Astrocyte (in vitro differentiated cells and primary cell): ENCODE results near the gene MIGA1. TPM values are rescaled to one million over a fixed set of nuclear protein-coding genes. Genes with fewer than 3 reads are reported as not detected.

Experiments used
- DNase-seq: peaks from one replicate; pipeline ENCODE4 v3.0.0-alpha.2; 2010; ENCODE audit warnings: low read depth
- FAIRE-seq: peaks from 2 replicates; lab custom pipeline; 2011; peaks lifted over from hg19 to GRCh38; lab: Jason Lieb, UNC
- H2AFZ ChIP-seq: 2 replicates; pipeline ENCODE4 v1.6.0; 2012; ENCODE audit warnings: low read depth, low read length, inconsistent platforms
- H3K27ac ChIP-seq: 2 replicates; pipeline ENCODE4 v1.5.1; 2011; ENCODE audit warnings: low read depth, low read length, inconsistent platforms
- H3K27me3 ChIP-seq: 2 replicates; pipeline ENCODE4 v1.6.0; 2011; ENCODE audit warnings: low read length, inconsistent platforms; ENCODE audit not compliant: insufficient read depth
- H3K36me3 ChIP-seq: 2 replicates; pipeline ENCODE4 v1.5.1; 2011; ENCODE audit warnings: low read length, inconsistent platforms; ENCODE audit not compliant: insufficient read depth
- H3K4me1 ChIP-seq: 2 replicates; pipeline ENCODE4 v1.5.1; 2011; ENCODE audit warnings: low read length, inconsistent platforms; ENCODE audit not compliant: insufficient read depth
- H3K4me2 ChIP-seq: 2 replicates; pipeline ENCODE4 v1.6.0; 2012; ENCODE audit warnings: low read length, inconsistent platforms
- H3K4me3 ChIP-seq: 2 replicates; pipeline ENCODE4 v1.5.1; 2011; ENCODE audit warnings: low read depth, mild to moderate bottlenecking, low read length, inconsistent platforms; ENCODE audit not compliant: insufficient read depth
- H3K79me2 ChIP-seq: 2 replicates; pipeline ENCODE4 v1.6.0; 2012; ENCODE audit warnings: mild to moderate bottlenecking, low read length, inconsistent platforms; ENCODE audit not compliant: insufficient read depth
- H3K9ac ChIP-seq: 2 replicates; pipeline ENCODE4 v1.6.0; 2012; ENCODE audit warnings: mild to moderate bottlenecking, low read length, inconsistent platforms
- H3K9me3 ChIP-seq: 2 replicates; pipeline ENCODE4 v1.5.1; 2012; ENCODE audit warnings: low read depth, mild to moderate bottlenecking, low read length, inconsistent platforms; ENCODE audit not compliant: insufficient read depth
- H4K20me1 ChIP-seq: 2 replicates; pipeline ENCODE4 v1.6.0; 2012; ENCODE audit warnings: low read length, inconsistent platforms; ENCODE audit not compliant: insufficient read depth
- H3K27ac Mint-ChIP-seq: one replicate; pipeline ENCODE4 v1.8.0; 2021; ENCODE audit warnings: mild to moderate bottlenecking, mixed read lengths; ENCODE audit not compliant: unreplicated experiment
- H3K27me3 Mint-ChIP-seq: one replicate; pipeline ENCODE4 v1.8.0; 2021; ENCODE audit warnings: low read depth, mixed read lengths; ENCODE audit not compliant: unreplicated experiment
- H3K36me3 Mint-ChIP-seq: one replicate; pipeline ENCODE4 v1.8.0; 2021; ENCODE audit warnings: low read depth, mixed read lengths; ENCODE audit not compliant: unreplicated experiment
- H3K4me1 Mint-ChIP-seq: one replicate; pipeline ENCODE4 v1.8.0; 2021; ENCODE audit warnings: low read depth, mixed read lengths; ENCODE audit not compliant: unreplicated experiment
- H3K4me3 Mint-ChIP-seq: one replicate; pipeline ENCODE4 v1.8.0; 2021; ENCODE audit warnings: mild to moderate bottlenecking, moderate library complexity, mixed read lengths; ENCODE audit not compliant: unreplicated experiment
- H3K9me3 Mint-ChIP-seq: one replicate; pipeline ENCODE4 v1.8.0; 2021; ENCODE audit warnings: mild to moderate bottlenecking, mixed read lengths; ENCODE audit not compliant: unreplicated experiment
- EZH2 ChIP-seq: IDR thresholded peaks from 2 replicates; pipeline ENCODE4 v1.6.1; 2012; ENCODE audit warnings: mild to moderate bottlenecking, low read length, inconsistent platforms; ENCODE audit not compliant: insufficient read depth
- total RNA-seq: library from RNA; stranded (reverse); gene quantifications from 2 replicates; pipeline ENCODE4 v1.2.1, GENCODE V29; 2021
- TF ChIP-seq, protein P1 (sequence below): IDR thresholded peaks from 2 replicates; pipeline ENCODE4 v1.5.1; 2011; ENCODE audit warnings: low read depth, mild to moderate bottlenecking, inconsistent platforms, low read length, moderate library complexity; ENCODE audit not compliant: insufficient read depth

The MIGA1 gene
- total RNA-seq, 1 donor from 2014 or later, result 17.7 TPM

DNA sequence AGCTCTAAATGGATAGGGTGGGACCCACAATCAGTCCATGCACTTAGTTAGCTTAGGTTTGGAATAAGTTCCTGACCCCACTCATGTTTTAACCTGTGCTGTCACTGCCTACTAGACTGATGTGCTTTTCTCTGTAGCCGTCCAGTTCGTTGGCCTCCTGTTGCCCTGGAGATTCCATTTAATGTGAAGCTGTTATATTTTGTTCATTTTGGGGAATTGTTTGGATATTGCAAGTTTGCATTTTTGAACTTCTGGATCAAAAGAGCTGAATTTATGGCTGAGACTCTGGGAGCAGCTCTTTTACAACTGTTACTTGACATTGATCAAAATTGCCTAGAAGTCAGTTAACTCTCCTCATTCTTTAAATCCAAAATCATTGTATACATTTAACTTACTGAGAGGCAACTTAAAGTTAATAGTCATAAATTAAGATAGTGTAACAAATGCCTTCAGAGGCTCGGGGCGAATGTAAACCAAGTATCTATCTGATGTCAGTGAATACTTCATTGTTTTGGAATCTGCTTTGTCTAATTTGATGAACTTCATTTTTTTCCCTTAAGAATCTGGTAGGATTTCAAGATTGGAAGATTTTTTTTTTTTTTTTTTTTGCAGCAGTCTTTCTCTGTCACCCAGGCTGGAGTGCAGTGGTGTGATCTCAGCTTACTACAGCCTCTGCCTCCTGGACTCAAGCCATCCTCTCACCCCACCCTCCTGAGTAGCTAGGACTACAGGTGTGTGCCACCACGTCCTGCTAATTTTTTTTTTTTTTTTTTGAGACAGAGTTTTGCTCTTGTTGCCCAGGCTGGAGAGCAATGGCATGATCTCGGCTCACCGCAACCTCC, 38.1 kb downstream of the MIGA1 start:
- no peak overlapping the region for H3K9ac ChIP-seq
- H4K20me1 ChIP-seq, result no peaks in the 10 kb centered on the region
- no peaks in the 10 kb centered on the region for H3K9me3 ChIP-seq
- Mint-ChIP-seq H3K36me3 (peaks cover 10% of the 10 kb centered on the region), H3K4me1 (no peaks in the 10 kb centered on the region), H3K4me3 (no peak overlapping the region), H3K9me3 (no peaks in the 10 kb centered on the region), H3K27ac (no peak overlapping the region), H3K27me3 (no peaks in the 10 kb centered on the region)
- peak; percentile 15 for DNase-seq
- H3K79me2 ChIP-seq, result no peaks in the 10 kb centered on the region
- H3K4me3 ChIP-seq, result no peak overlapping the region
- no peak overlapping the region for H2AFZ ChIP-seq
- peaks cover 19% of the 10 kb centered on the region for H3K36me3 ChIP-seq
- H3K4me2 ChIP-seq, result no peak overlapping the region
- no peak for FAIRE-seq
- no peaks in the 10 kb centered on the region for H3K4me1 ChIP-seq
- TF ChIP-seq, protein P1, sequence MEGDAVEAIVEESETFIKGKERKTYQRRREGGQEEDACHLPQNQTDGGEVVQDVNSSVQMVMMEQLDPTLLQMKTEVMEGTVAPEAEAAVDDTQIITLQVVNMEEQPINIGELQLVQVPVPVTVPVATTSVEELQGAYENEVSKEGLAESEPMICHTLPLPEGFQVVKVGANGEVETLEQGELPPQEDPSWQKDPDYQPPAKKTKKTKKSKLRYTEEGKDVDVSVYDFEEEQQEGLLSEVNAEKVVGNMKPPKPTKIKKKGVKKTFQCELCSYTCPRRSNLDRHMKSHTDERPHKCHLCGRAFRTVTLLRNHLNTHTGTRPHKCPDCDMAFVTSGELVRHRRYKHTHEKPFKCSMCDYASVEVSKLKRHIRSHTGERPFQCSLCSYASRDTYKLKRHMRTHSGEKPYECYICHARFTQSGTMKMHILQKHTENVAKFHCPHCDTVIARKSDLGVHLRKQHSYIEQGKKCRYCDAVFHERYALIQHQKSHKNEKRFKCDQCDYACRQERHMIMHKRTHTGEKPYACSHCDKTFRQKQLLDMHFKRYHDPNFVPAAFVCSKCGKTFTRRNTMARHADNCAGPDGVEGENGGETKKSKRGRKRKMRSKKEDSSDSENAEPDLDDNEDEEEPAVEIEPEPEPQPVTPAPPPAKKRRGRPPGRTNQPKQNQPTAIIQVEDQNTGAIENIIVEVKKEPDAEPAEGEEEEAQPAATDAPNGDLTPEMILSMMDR, result no peak
- no peak for TF ChIP-seq EZH2
- no peak overlapping the region for H3K27ac ChIP-seq
- no peaks in the 10 kb centered on the region for H3K27me3 ChIP-seq

DNA sequence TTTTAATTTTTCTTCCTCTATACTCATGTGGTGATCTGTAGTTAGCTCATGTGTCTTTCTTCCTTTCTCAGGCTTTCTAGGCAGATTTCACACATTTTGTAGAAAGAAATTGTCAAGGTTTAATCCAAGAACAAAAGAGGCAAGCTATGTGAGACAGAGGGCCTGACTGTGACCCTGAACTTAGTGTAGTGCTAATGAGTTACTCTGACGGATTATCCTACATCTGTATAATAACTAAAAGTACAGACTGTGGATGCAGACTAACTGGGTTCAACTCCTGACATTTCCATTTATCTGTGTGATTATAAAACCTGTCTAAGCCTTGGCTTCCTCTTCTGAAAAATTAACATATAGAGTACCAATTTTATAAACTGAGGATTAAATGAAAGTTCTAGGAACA, 40.7 kb downstream of the MIGA1 start:
- Histone ChIP-seq H2AFZ (no peak overlapping the region), H4K20me1 (no peaks in the 10 kb centered on the region), H3K27ac (no peak overlapping the region), H3K9me3 (no peaks in the 10 kb centered on the region), H3K9ac (no peak overlapping the region), H3K4me2 (no peak overlapping the region), H3K79me2 (no peaks in the 10 kb centered on the region), H3K4me1 (peaks cover 6% of the 10 kb centered on the region), H3K4me3 (no peak overlapping the region), H3K36me3 (peaks cover 12% of the 10 kb centered on the region), H3K27me3 (no peaks in the 10 kb centered on the region)
- no peak overlapping the region for H3K4me3 Mint-ChIP-seq
- H3K27me3 Mint-ChIP-seq, result no peaks in the 10 kb centered on the region
- no peak for DNase-seq
- no peak overlapping the region for H3K27ac Mint-ChIP-seq
- H3K4me1 Mint-ChIP-seq, result peaks cover 11% of the 10 kb centered on the region
- no peaks in the 10 kb centered on the region for H3K9me3 Mint-ChIP-seq
- no peak for TF ChIP-seq EZH2
- TF ChIP-seq, protein P1, result no peak
- H3K36me3 Mint-ChIP-seq, result peaks cover 12% of the 10 kb centered on the region
- FAIRE-seq, result no peak

DNA sequence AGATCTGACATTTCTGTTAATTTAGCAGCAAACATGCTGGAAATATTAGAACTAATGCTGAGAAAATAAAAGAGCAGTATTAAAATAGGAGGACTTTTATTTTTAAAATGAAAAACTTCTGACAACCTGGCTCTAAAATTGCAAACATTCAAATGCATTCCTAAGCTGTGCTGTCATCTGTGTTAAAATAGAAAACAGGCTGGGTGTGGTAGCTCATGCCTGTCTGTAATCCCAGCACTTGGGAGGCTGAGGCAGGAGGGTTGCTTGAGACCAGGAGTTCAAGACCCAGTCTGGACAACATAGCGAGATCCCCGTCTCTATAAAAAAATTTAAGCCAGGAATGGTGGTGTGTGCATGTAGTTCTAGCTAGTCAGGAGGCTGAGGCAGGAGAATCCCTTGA, 44.6 kb downstream of the MIGA1 start:
- no peak overlapping the region for H3K4me3 ChIP-seq
- Mint-ChIP-seq H3K27ac (peak overlapping the region; percentile 87), H3K9me3 (no peaks in the 10 kb centered on the region), H3K36me3 (peaks cover 10% of the 10 kb centered on the region), H3K27me3 (no peaks in the 10 kb centered on the region), H3K4me3 (no peak overlapping the region), H3K4me1 (peaks cover 11% of the 10 kb centered on the region)
- peaks cover 7% of the 10 kb centered on the region for H3K36me3 ChIP-seq
- H3K9ac ChIP-seq, result no peak overlapping the region
- H3K27me3 ChIP-seq, result no peaks in the 10 kb centered on the region
- TF ChIP-seq, protein P1, result no peak
- no peaks in the 10 kb centered on the region for H4K20me1 ChIP-seq
- peak overlapping the region; percentile 15 for H3K4me2 ChIP-seq
- H3K79me2 ChIP-seq, result no peaks in the 10 kb centered on the region
- H2AFZ ChIP-seq, result no peak overlapping the region
- peaks cover 6% of the 10 kb centered on the region for H3K4me1 ChIP-seq
- H3K9me3 ChIP-seq, result no peaks in the 10 kb centered on the region
- FAIRE-seq (peak; percentile 82), DNase-seq (peak; percentile 63)
- peak overlapping the region; percentile 69 for H3K27ac ChIP-seq
